HL-60 (cell line): Measurements from ENCODE around the gene TM4SF4.

Source experiments
- DNase-seq, 2 experiments: peaks; one replicate each; pipeline ENCODE4 v3.0.0-alpha.2; 2010 to 2020; ENCODE audit warnings: low read depth in 1 of 2, low spot score in 1 of 2
- H3K27ac ChIP-seq: fragments of 250-450 bp; sonication (Bioruptor Pico); replicated peaks from 2 replicates; pipeline ENCODE4 v1.5.1; 2020; ENCODE audit warnings: mild to moderate bottlenecking, moderate library complexity
- H3K27me3 ChIP-seq: fragments of 250-450 bp; sonication (Bioruptor Pico); 2 replicates; pipeline ENCODE4 v1.5.1; 2021; ENCODE audit warnings: mild to moderate bottlenecking, moderate library complexity; ENCODE audit not compliant: insufficient read depth, poor library complexity, severe bottlenecking
- H3K4me3 ChIP-seq: replicated peaks from 2 replicates; pipeline ENCODE4 v1.5.1; 2011; ENCODE audit warnings: mild to moderate bottlenecking, control low read depth, low read length; ENCODE audit not compliant: insufficient read depth
- CTCF ChIP-seq: IDR thresholded peaks from one replicate; pipeline ENCODE4 v1.5.1; 2011; ENCODE audit warnings: low read length, control low read depth, inconsistent platforms; ENCODE audit not compliant: insufficient read depth
- GABPA ChIP-seq: IDR thresholded peaks from 2 replicates; pipeline ENCODE4 v1.6.1; 2012; ENCODE audit warnings: low read depth
- POLR2AphosphoS5 ChIP-seq: IDR thresholded peaks from 2 replicates; pipeline ENCODE4 v1.6.1; 2012; ENCODE audit warnings: low read depth
- REST ChIP-seq: IDR thresholded peaks from 2 replicates; pipeline ENCODE4 v1.6.1; 2012; ENCODE audit warnings: low read depth; ENCODE audit not compliant: insufficient replicate concordance
- SPI1 ChIP-seq: IDR thresholded peaks from 2 replicates; pipeline ENCODE4 v1.6.1; 2012; ENCODE audit warnings: low read depth, mild to moderate bottlenecking, borderline replicate concordance

The TM4SF4 gene

GRCh38 chr3:149548669-149549065, 74.2 kb downstream of the TM4SF4 start:
- Histone ChIP-seq H3K4me3 (no peak overlapping the region), H3K27ac (no peak overlapping the region), H3K27me3 (peaks cover 6% of the 10 kb centered on the region)
- TF ChIP-seq SPI1 (no peak), POLR2AphosphoS5 (no peak), GABPA (no peak), REST (no peak), CTCF (no peak)
- DNase-seq, result no peak

- Histone ChIP-seq H3K27ac (no peak overlapping the region), H3K4me3 (no peak overlapping the region), H3K27me3 (peaks cover 2% of the 10 kb centered on the region)
- DNase-seq, result no peak
- TF ChIP-seq CTCF (no peak), GABPA (no peak), POLR2AphosphoS5 (no peak), REST (no peak), SPI1 (no peak)
These were observed 77.0 kb downstream of the TM4SF4 start for GRCh38 chr3:149551500-149551899.

GRCh38 chr3:149552700-149553099, 78.2 kb downstream of the TM4SF4 start:
- no peak for DNase-seq
- Histone ChIP-seq H3K27me3 (peaks cover 2% of the 10 kb centered on the region), H3K4me3 (no peak overlapping the region), H3K27ac (no peak overlapping the region)
- TF ChIP-seq GABPA, result no peak
- no peak for TF ChIP-seq SPI1
- no peak for TF ChIP-seq REST
- TF ChIP-seq POLR2AphosphoS5, result no peak
- TF ChIP-seq CTCF, result no peak
